ENCODE measurements around the gene SLC22A17. TPM values are rescaled to one million over a fixed set of nuclear protein-coding genes. Genes with fewer than 3 reads are reported as not detected.
"Not testable (repeated sequence)": the region's sequence is repeated elsewhere in the genome, so short reads cannot be mapped to it uniquely, and the experiment has no call there.

The SLC22A17 gene
- total RNA-seq, 1 donor from 2014 or later = 42.4 TPM

DNA sequence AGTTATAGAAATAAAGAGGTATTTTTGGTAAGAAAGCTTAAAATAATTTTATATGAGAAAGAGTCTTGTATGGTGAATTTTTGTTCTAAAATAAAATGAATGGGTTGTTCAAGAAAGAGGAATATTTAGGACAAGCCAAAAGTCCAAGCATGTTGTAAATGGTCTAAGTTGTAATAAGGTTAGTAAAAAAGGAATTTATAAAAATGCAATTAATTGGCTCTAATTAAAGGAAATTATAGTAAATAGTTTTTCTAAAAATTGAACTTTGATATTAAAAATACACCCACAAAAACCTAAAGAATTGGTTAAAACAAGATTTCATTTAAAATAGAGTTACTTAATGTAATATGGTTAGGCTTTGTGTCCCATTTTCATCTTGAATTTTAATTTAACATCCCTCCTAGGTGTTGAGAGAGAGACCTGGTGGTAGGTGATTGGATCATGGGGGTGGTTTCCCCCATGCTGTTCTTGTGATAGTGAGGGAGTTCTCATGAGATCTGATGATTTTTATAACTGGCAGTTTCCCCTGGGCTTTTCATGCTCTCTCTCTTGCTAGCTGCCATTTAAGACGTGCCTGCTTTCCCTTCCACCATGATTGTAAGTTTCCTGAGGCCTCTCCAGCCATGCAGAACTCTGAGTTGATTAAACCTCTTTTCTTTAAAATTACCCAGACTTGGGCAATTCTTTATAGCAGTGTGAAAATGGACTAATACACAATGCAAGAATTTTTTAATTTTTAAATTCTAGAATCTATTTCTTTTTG lies 13.0 kb downstream of the SLC22A17 start:
- Mint-ChIP-seq H3K4me1 (no peaks in the 10 kb centered on the region), H3K27me3 (ENCODE audit: low read depth) (peaks cover 7% of the 10 kb centered on the region), H3K9me3 (peaks cover 12% of the 10 kb centered on the region), H3K27ac (ENCODE audit: unreplicated experiment) (no peak overlapping the region), H3K4me3 (no peak overlapping the region), H3K36me3 (ENCODE audit: low read depth) (peaks cover 3% of the 10 kb centered on the region)
- TF ChIP-seq CTCF (conservative IDR thresholded peaks at IDR 0.05) = no peak
- no peak for DNase-seq (ENCODE audit: low read depth, low spot score)

GRCh38 chr14:23335623-23336022 lies 17.1 kb downstream of the SLC22A17 start:
- Mint-ChIP-seq H3K9me3 (peaks cover 9% of the 10 kb centered on the region), H3K4me3 (no peak overlapping the region), H3K27me3 (ENCODE audit: low read depth) (peaks cover 7% of the 10 kb centered on the region), H3K36me3 (ENCODE audit: low read depth) (peaks cover 3% of the 10 kb centered on the region), H3K4me1 (no peaks in the 10 kb centered on the region), H3K27ac (ENCODE audit: unreplicated experiment) (no peak overlapping the region)
- no peak for DNase-seq (ENCODE audit: low read depth, low spot score)
- no peak for TF ChIP-seq CTCF (conservative IDR thresholded peaks at IDR 0.05)

GRCh38 chr14:23327947-23328744 lies 24.5 kb downstream of the SLC22A17 start:
- DNase-seq (ENCODE audit: low read depth, low spot score) = peak; percentile 68
- Mint-ChIP-seq H3K9me3 (no peaks in the 10 kb centered on the region), H3K4me3 (peak overlapping the region; percentile 80), H3K27me3 (ENCODE audit: low read depth) (no peaks in the 10 kb centered on the region), H3K27ac (ENCODE audit: unreplicated experiment) (no peak overlapping the region), H3K4me1 (peaks cover 8% of the 10 kb centered on the region), H3K36me3 (ENCODE audit: low read depth) (peaks cover 6% of the 10 kb centered on the region)
- peak; percentile 94 for TF ChIP-seq CTCF (conservative IDR thresholded peaks at IDR 0.05)

- H3K27me3 Mint-ChIP-seq (ENCODE audit: low read depth) = no peaks in the 10 kb centered on the region
- peaks cover 17% of the 10 kb centered on the region for H3K4me1 Mint-ChIP-seq
- H3K36me3 Mint-ChIP-seq (ENCODE audit: low read depth) = peaks cover 15% of the 10 kb centered on the region
- H3K4me3 Mint-ChIP-seq = peak overlapping the region; percentile 47
- no peak for DNase-seq (ENCODE audit: low read depth, low spot score)
- no peaks in the 10 kb centered on the region for H3K9me3 Mint-ChIP-seq
- H3K27ac Mint-ChIP-seq (ENCODE audit: unreplicated experiment) = no peak overlapping the region
- no peak for TF ChIP-seq CTCF (conservative IDR thresholded peaks at IDR 0.05)
These were observed 26.0 kb downstream of the SLC22A17 start for GRCh38 chr14:23326491-23327332.

- H3K36me3 Mint-ChIP-seq (ENCODE audit: low read depth) = peaks cover 19% of the 10 kb centered on the region
- not testable (repeated sequence) for H3K9me3 Mint-ChIP-seq; DNase-seq (ENCODE audit: low read depth, low spot score); H3K27me3 Mint-ChIP-seq (ENCODE audit: low read depth); H3K27ac Mint-ChIP-seq (ENCODE audit: unreplicated experiment)
- H3K4me3 Mint-ChIP-seq = peak overlapping the region; percentile 70
- H3K4me1 Mint-ChIP-seq = peaks cover 22% of the 10 kb centered on the region
These were observed 26.9 kb downstream of the SLC22A17 start for GRCh38 chr14:23325746-23326145.
